Esophagus (tissue), 2 donors: Measurements from ENCODE around the gene TAF11L8. TPM values are rescaled to one million over a fixed set of nuclear protein-coding genes. Genes with fewer than 3 reads are reported as not detected.
"Not testable (repeated sequence)": the region's sequence is repeated elsewhere in the genome, so short reads cannot be mapped to it uniquely, and the experiment has no call there.

ENCODE experiments used
- H3K27ac ChIP-seq, 2 donors: one replicate each; pipeline ENCODE4 v1.5.1; 2013; ENCODE audit warnings: low read depth in 2 of 2, mild to moderate bottlenecking in 2 of 2, inconsistent platforms in 1 of 2, low read length in 1 of 2, moderate library complexity in 1 of 2
- H3K27me3 ChIP-seq, 2 donors: one replicate each; pipeline ENCODE4 v1.6.1; 2013; ENCODE audit warnings: low read length in 2 of 2, control low read depth in 1 of 2, mild to moderate bottlenecking in 1 of 2; ENCODE audit not compliant: insufficient read depth in 2 of 2, control insufficient read depth in 1 of 2
- H3K36me3 ChIP-seq, 2 donors: one replicate each; pipeline ENCODE4 v1.6.1; 2013; ENCODE audit warnings: low read length in 1 of 2; ENCODE audit not compliant: control insufficient read depth in 2 of 2, insufficient read depth in 2 of 2
- H3K4me1 ChIP-seq, 2 donors: one replicate each; pipeline ENCODE4 v1.6.1; 2013; ENCODE audit warnings: low read length in 1 of 2; ENCODE audit not compliant: control insufficient read depth in 2 of 2, insufficient read depth in 2 of 2
- H3K4me3 ChIP-seq, 2 donors: one replicate each; pipeline ENCODE4 v1.5.1; 2013; ENCODE audit warnings: low read length in 2 of 2, mild to moderate bottlenecking in 2 of 2, low read depth in 1 of 2, moderate library complexity in 1 of 2
- H3K9me3 ChIP-seq, 2 donors: one replicate each; pipeline ENCODE4 v1.6.1; 2013; ENCODE audit warnings: mild to moderate bottlenecking in 2 of 2, low read depth in 1 of 2, low read length in 1 of 2, moderate library complexity in 1 of 2; ENCODE audit not compliant: control insufficient read depth in 2 of 2, insufficient read depth in 1 of 2
- WGBS, 2 donors: extraction: QIAGEN DNeasy Blood & Tissue Kit; methylation state at CpG; one replicate each; pipeline ENCODE4 v1.1.7; 2013; 5-methylcytosine and 5-hydroxymethylcytosine counted together
- polyA plus RNA-seq, 2 donors: library from polyadenylated mRNA; stranded (reverse); fragments of 200-250 nt; gene quantifications; one replicate each; pipeline ENCODE4 v1.2.3, GENCODE V29; 2013
- donor health status: healthy with polysubstance abuse.
- donor health status: Bipolar disorder and iron deficiency.

TAF11L8 gene
- polyA plus RNA-seq = not detected

GRCh38 chr5:17590860-17591259, at the start of gene TAF11L8:
Gene TAF11L8, minus strand, starts transcription at chr5:17590960.
- not testable (repeated sequence) for H3K4me3 ChIP-seq, H3K9me3 ChIP-seq, H3K27me3 ChIP-seq, H3K4me1 ChIP-seq, H3K36me3 ChIP-seq, H3K27ac ChIP-seq
- WGBS, 2 donors = no CpG with 5 or more reads among the region's 16 CpGs

GRCh38 chr5:17634160-17634559, 43.4 kb upstream of the TAF11L8 start, which contains the start of gene TAF11L14:
Gene TAF11L14, plus strand, starts transcription at chr5:17634460.
- H3K36me3 ChIP-seq = no peaks in the 10 kb centered on the region
- H3K27ac ChIP-seq = no peak within 1 kb of the TSS
- H3K27me3 ChIP-seq = no peaks in the 10 kb centered on the region
- no peak within 1 kb of the TSS for H3K4me3 ChIP-seq
- no peaks in the 10 kb centered on the region for H3K4me1 ChIP-seq
- H3K9me3 ChIP-seq = no peaks in the 10 kb centered on the region
- 84 to 88% methylated on average over 5 of the region's 5 CpGs for WGBS, 2 donors

GRCh38 chr5:17631788-17632187, 41.0 kb upstream of the TAF11L8 start, which contains the start of gene TAF11L13:
Gene TAF11L13, plus strand, starts transcription at chr5:17632088.
- H3K36me3 ChIP-seq, H3K27ac ChIP-seq, H3K9me3 ChIP-seq, H3K27me3 ChIP-seq, H3K4me3 ChIP-seq, H3K4me1 ChIP-seq: not testable (repeated sequence)
- WGBS, 2 donors = 76 to 87% methylated on average over 9 of the region's 12 CpGs

- Histone ChIP-seq H3K27me3 (no peaks in the 10 kb centered on the region), H3K4me1 (no peaks in the 10 kb centered on the region), H3K36me3 (no peaks in the 10 kb centered on the region), H3K9me3 (peaks cover 0 to 2% of the 10 kb centered on the region in 2 donors), H3K27ac (no peak overlapping the region), H3K4me3 (no peak overlapping the region)
- 86 to 91% methylated on average over 11 of the region's 11 CpGs for WGBS, 2 donors
Observed at GRCh38 chr5:17625686-17626085, 34.9 kb upstream of the TAF11L8 start.

GRCh38 chr5:17620627-17621026, 29.9 kb upstream of the TAF11L8 start:
- Histone ChIP-seq H3K4me3 (no peak overlapping the region), H3K36me3 (no peaks in the 10 kb centered on the region), H3K4me1 (no peaks in the 10 kb centered on the region), H3K9me3 (peaks cover 0 to 2% of the 10 kb centered on the region in 2 donors), H3K27me3 (no peaks in the 10 kb centered on the region), H3K27ac (no peak overlapping the region)
- 85 to 87% methylated on average over 17 of the region's 17 CpGs for WGBS, 2 donors

GRCh38 chr5:17619354-17619753, 28.6 kb upstream of the TAF11L8 start:
- Histone ChIP-seq H3K9me3 (peaks cover 0 to 2% of the 10 kb centered on the region in 2 donors), H3K4me3 (no peak overlapping the region), H3K27ac (no peak overlapping the region), H3K4me1 (no peaks in the 10 kb centered on the region), H3K36me3 (no peaks in the 10 kb centered on the region), H3K27me3 (no peaks in the 10 kb centered on the region)
- WGBS, 2 donors = 57 to 67% methylated on average over 3 of the region's 3 CpGs

- H3K4me3 ChIP-seq = no peak overlapping the region
- H3K27ac ChIP-seq = no peak overlapping the region
- WGBS, 2 donors = 93% methylated on average over 17 of the region's 17 CpGs
- H3K36me3 ChIP-seq = no peaks in the 10 kb centered on the region
- no peaks in the 10 kb centered on the region for H3K9me3 ChIP-seq
- no peaks in the 10 kb centered on the region for H3K4me1 ChIP-seq
- H3K27me3 ChIP-seq = no peaks in the 10 kb centered on the region
Observed at GRCh38 chr5:17614872-17615605, 24.3 kb upstream of the TAF11L8 start.

GRCh38 chr5:17610092-17610491, 19.3 kb upstream of the TAF11L8 start, which contains the start of gene TAF11L12:
Gene TAF11L12, plus strand, starts transcription at chr5:17610392.
- not testable (repeated sequence) for H3K27me3 ChIP-seq, H3K4me1 ChIP-seq, H3K27ac ChIP-seq, H3K9me3 ChIP-seq, H3K36me3 ChIP-seq, H3K4me3 ChIP-seq
- 73 to 78% methylated on average over 2 of the region's 2 CpGs for WGBS, 2 donors

- WGBS, 2 donors = 84 to 90% methylated on average over 4 of the region's 4 CpGs
- not testable (repeated sequence) for H3K36me3 ChIP-seq, H3K9me3 ChIP-seq
Observed at GRCh38 chr5:17607461-17607860, 16.7 kb upstream of the TAF11L8 start.

GRCh38 chr5:17604951-17605350, 14.2 kb upstream of the TAF11L8 start:
- 91 to 95% methylated on average over 14 of the region's 14 CpGs for WGBS, 2 donors

More at GRCh38 chr5:17607461-17607860, 16.7 kb upstream of the TAF11L8 start:
- not testable (repeated sequence) for H3K4me3 ChIP-seq, H3K27ac ChIP-seq, H3K27me3 ChIP-seq, H3K4me1 ChIP-seq

More at GRCh38 chr5:17604951-17605350, 14.2 kb upstream of the TAF11L8 start:
- Histone ChIP-seq H3K27ac (no peak overlapping the region), H3K27me3 (no peaks in the 10 kb centered on the region), H3K4me3 (no peak overlapping the region), H3K9me3 (no peaks in the 10 kb centered on the region), H3K36me3 (no peaks in the 10 kb centered on the region), H3K4me1 (no peaks in the 10 kb centered on the region)
